Activated T-helper 17 cell treated with anti-CD3 and anti-CD28 coated beads, Interleukin-2, amount 50 U/mL, for 72 hours (primary cell): ENCODE measurements around the gene TEX12. TPM values are rescaled to one million over a fixed set of nuclear protein-coding genes. Genes with fewer than 3 reads are reported as not detected.

Experiments used
- ATAC-seq: fragments of 150-1000 bp; cut with Tn5 transposase; replicated peaks from 2 replicates; pipeline ENCODE4 v1.10.0; 2021; ENCODE audit warnings: mild to moderate bottlenecking, moderate library complexity
- H3K27ac Mint-ChIP-seq: one replicate; pipeline ENCODE4 v1.8.0; 2022; ENCODE audit warnings: mixed read lengths
- H3K27me3 Mint-ChIP-seq: one replicate; pipeline ENCODE4 v1.8.0; 2022; ENCODE audit warnings: mixed read lengths
- H3K36me3 Mint-ChIP-seq: one replicate; pipeline ENCODE4 v1.8.0; 2022; ENCODE audit warnings: low read depth, mild to moderate bottlenecking, mixed read lengths
- H3K4me1 Mint-ChIP-seq: one replicate; pipeline ENCODE4 v1.8.0; 2022; ENCODE audit warnings: mixed read lengths
- H3K4me3 Mint-ChIP-seq: one replicate; pipeline ENCODE4 v1.8.0; 2022; ENCODE audit warnings: mild to moderate bottlenecking, mixed read lengths
- H3K9me3 Mint-ChIP-seq: one replicate; pipeline ENCODE4 v1.8.0; 2022; ENCODE audit warnings: mixed read lengths
- total RNA-seq, 2 donors: library from RNA; stranded (reverse); gene quantifications; one replicate each; pipeline ENCODE4 v1.2.3, GENCODE V29; 2022

Gene TEX12
- total RNA-seq, 2 donors from 2014 or later, result 0.24 to 0.99 TPM

DNA sequence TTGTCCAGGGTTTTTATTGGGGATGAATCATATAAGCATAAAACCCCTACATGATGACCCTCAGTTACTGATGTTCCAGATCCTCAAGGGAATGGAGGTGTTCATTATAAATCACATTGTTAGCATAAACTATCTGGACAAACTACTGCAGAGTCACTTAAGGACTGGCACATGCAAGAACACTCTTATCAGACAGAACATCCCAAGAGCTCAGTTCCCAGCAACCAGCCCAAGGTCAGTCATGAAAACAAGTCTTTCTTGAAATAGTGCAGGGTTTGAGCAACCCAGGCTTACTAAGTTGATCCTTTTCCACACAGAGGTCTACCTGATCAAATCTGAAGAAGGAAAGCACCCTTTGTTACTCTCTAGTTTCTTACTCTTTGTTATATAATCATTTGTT lies 45.5 kb downstream of the TEX12 start:
- Mint-ChIP-seq H3K4me3 (no peak overlapping the region), H3K36me3 (no peaks in the 10 kb centered on the region), H3K9me3 (no peaks in the 10 kb centered on the region), H3K27me3 (peaks cover 4% of the 10 kb centered on the region), H3K4me1 (peaks cover 13% of the 10 kb centered on the region), H3K27ac (no peak overlapping the region)
- ATAC-seq, result no peak

GRCh38 chr11:112213753-112214152 lies 46.6 kb downstream of the TEX12 start:
- H3K4me3 Mint-ChIP-seq, result no peak overlapping the region
- no peaks in the 10 kb centered on the region for H3K9me3 Mint-ChIP-seq
- ATAC-seq, result no peak
- H3K36me3 Mint-ChIP-seq, result no peaks in the 10 kb centered on the region
- no peak overlapping the region for H3K27ac Mint-ChIP-seq
- H3K27me3 Mint-ChIP-seq, result peaks cover 4% of the 10 kb centered on the region
- peaks cover 13% of the 10 kb centered on the region for H3K4me1 Mint-ChIP-seq

GRCh38 chr11:112215621-112216020 lies 48.4 kb downstream of the TEX12 start:
- no peaks in the 10 kb centered on the region for H3K9me3 Mint-ChIP-seq
- H3K27me3 Mint-ChIP-seq, result no peaks in the 10 kb centered on the region
- no peaks in the 10 kb centered on the region for H3K36me3 Mint-ChIP-seq
- H3K4me3 Mint-ChIP-seq, result no peak overlapping the region
- ATAC-seq, result no peak
- no peak overlapping the region for H3K27ac Mint-ChIP-seq
- H3K4me1 Mint-ChIP-seq, result peaks cover 17% of the 10 kb centered on the region

GRCh38 chr11:112216561-112217105 lies 49.5 kb downstream of the TEX12 start:
- Mint-ChIP-seq H3K27ac (no peak overlapping the region), H3K9me3 (no peaks in the 10 kb centered on the region), H3K36me3 (no peaks in the 10 kb centered on the region), H3K4me3 (no peak overlapping the region), H3K4me1 (peaks cover 10% of the 10 kb centered on the region), H3K27me3 (no peaks in the 10 kb centered on the region)
- no peak for ATAC-seq

GRCh38 chr11:112219476-112220232 lies 52.5 kb downstream of the TEX12 start:
- no peak overlapping the region for H3K4me3 Mint-ChIP-seq
- peak; percentile 99 for ATAC-seq
- no peaks in the 10 kb centered on the region for H3K27me3 Mint-ChIP-seq
- H3K9me3 Mint-ChIP-seq, result no peaks in the 10 kb centered on the region
- H3K36me3 Mint-ChIP-seq, result no peaks in the 10 kb centered on the region
- H3K4me1 Mint-ChIP-seq, result peaks cover 5% of the 10 kb centered on the region
- no peak overlapping the region for H3K27ac Mint-ChIP-seq

GRCh38 chr11:112221274-112221835 lies 54.2 kb downstream of the TEX12 start:
- Mint-ChIP-seq H3K9me3 (no peaks in the 10 kb centered on the region), H3K4me3 (no peak overlapping the region), H3K4me1 (peaks cover 5% of the 10 kb centered on the region), H3K27ac (no peak overlapping the region), H3K27me3 (no peaks in the 10 kb centered on the region), H3K36me3 (no peaks in the 10 kb centered on the region)
- no peak for ATAC-seq

Other genes with a start within 250 kb of the TEX12 start
- gene C11orf52, start 248.5 kb upstream of the TEX12 start, total RNA-seq, result not detected
- 10 to 100 TPM; 11.3 to 27.4 TPM for gene DIXDC1, start 230.0 kb upstream of the TEX12 start, total RNA-seq
- 10 to 100 TPM; 27.4 to 49.1 TPM for gene DLAT, start 142.0 kb upstream of the TEX12 start, total RNA-seq
- under 1 TPM; 0.54 to 0.87 TPM for gene PIH1D2, start 93.4 kb upstream of the TEX12 start, total RNA-seq
- 10 to 100 TPM; 19.7 to 20.2 TPM for gene NKAPD1, start 93.1 kb upstream of the TEX12 start, total RNA-seq
- gene TIMM8B, start 80.6 kb upstream of the TEX12 start, total RNA-seq, result 10 to 100 TPM; 26.6 to 42.6 TPM
- 100 to 1,000 TPM in 1 of 2 donors, 10 to 100 TPM in 1; 75.4 to 101 TPM for gene SDHD, start 80.5 kb upstream of the TEX12 start, total RNA-seq
- not detected for gene IL18, start 3.3 kb upstream of the TEX12 start, total RNA-seq
- gene BCO2, start 8.1 kb downstream of the TEX12 start, total RNA-seq, result 1 to 10 TPM; 2.4 to 5.0 TPM
- gene PTS, start 59.1 kb downstream of the TEX12 start, total RNA-seq, result 10 to 100 TPM; 24.1 to 31.0 TPM
- gene PLET1, start 93.5 kb downstream of the TEX12 start, total RNA-seq, result not detected